Adrenal gland (tissue), 12 donors: Measurements from ENCODE around the gene SDR39U1. TPM values are rescaled to one million over a fixed set of nuclear protein-coding genes. Genes with fewer than 3 reads are reported as not detected.

Experiments used
- DNase-seq, 7 donors: peaks; one replicate each; pipeline ENCODE4 v3.0.0-alpha.2; 2019 to 2020
- H3K27ac ChIP-seq, 5 donors: fragments of 200-600 bp; sonication (generic) in 4 of 5; 1 replicate in 3 of 5; 2 replicates in 2 of 5; pipeline versions ENCODE4 v1.5.1 to v1.8.0; 2016 to 2020; ENCODE audit warnings: mild to moderate bottlenecking in 1 of 5
- H3K27me3 ChIP-seq: fragments of 200-600 bp; 2 replicates; pipeline ENCODE4 v1.8.0; 2021
- H3K36me3 ChIP-seq, 2 donors: fragments of 200-600 bp; replicated peaks in 1 of 2; 1 replicate in 1 of 2; 2 replicates in 1 of 2; pipeline versions ENCODE4 v1.5.1 to v1.8.0; 2018 to 2022
- H3K4me1 ChIP-seq, 2 donors: fragments of 200-600 bp; replicated peaks in 1 of 2; 1 replicate in 1 of 2; 2 replicates in 1 of 2; pipeline versions ENCODE4 v1.5.1 to v1.8.0; 2018 to 2021
- H3K4me3 ChIP-seq, 4 donors: fragments of 200-600 bp; sonication (generic) in 3 of 4; one replicate each; pipeline ENCODE4 v1.5.1; 2016 to 2018
- H3K9me3 ChIP-seq, 3 donors: fragments of 200-600 bp; sonication (generic) in 1 of 3; replicated peaks in 1 of 3; 1 replicate in 2 of 3; 2 replicates in 1 of 3; pipeline versions ENCODE4 v1.5.1 to v1.8.0; 2016 to 2021
- POLR2A ChIP-seq, 2 donors: fragments of 450-650 bp; IDR thresholded peaks; one replicate each; pipeline ENCODE4 v1.6.1; 2017; ENCODE audit warnings: antibody characterized with exemption in 2 of 2, mild to moderate bottlenecking in 2 of 2, moderate library complexity in 1 of 2
- WGBS, 4 donors: extraction: QIAGEN DNeasy Blood & Tissue Kit in 2 of 4; methylation state at CpG; one replicate each; pipeline versions ENCODE4 v1.1.5 to v1.1.7; 2013 to 2017; 5-methylcytosine and 5-hydroxymethylcytosine counted together
- intact Hi-C, 2 donors: fragments of 100-400 bp; cut with DNase I; formaldehyde crosslinking; loops; one replicate each; pipeline versions ENCODE4 v1.14.1 to v1.15.0; 2022 to 2023
- polyA plus RNA-seq, 3 donors: library from polyadenylated mRNA; stranded (reverse); fragments of 200-250 nt in 2 of 3; fragments of 350-450 nt in 1 of 3; fragmentation: Illumina TruSeq in 1 of 3; extraction: RNeasy Lipid Tissue Mini Kit (QIAGEN cat#74804) in 1 of 3; gene quantifications; one replicate each; pipeline ENCODE4 v1.2.3, GENCODE V29; 2013 to 2014
- total RNA-seq, 9 donors: library from RNA; depleted of rRNA in 4 of 9; stranded (reverse); fragments of >200 nt in 4 of 9; fragments of 120-200 nt in 1 of 9; fragmentation: NEBNext Ultra II Directional in 1 of 9; extraction: Animal tissue kit (Norgen Biotek cat#: 25700) in 1 of 9; gene quantifications; one replicate each; pipeline versions ENCODE4 v1.1.0 to v1.2.4, GENCODE V29; 2013 to 2023
- TF ChIP-seq, protein P1 (sequence below), 6 experiments: fragments of 450-650 bp in 4 of 6; fragments of 200-600 bp in 2 of 6; sonication (generic) in 1 of 6; IDR thresholded peaks; 1 replicate in 5 of 6; 2 replicates in 1 of 6; pipeline versions ENCODE4 v1.5.1 to v1.8.0; 2016 to 2021; ENCODE audit warnings: antibody characterized with exemption in 6 of 6, mild to moderate bottlenecking in 2 of 6, moderate library complexity in 1 of 6
- donor health status: healthy with polysubstance abuse.
- donor health status: Bipolar disorder and iron deficiency.
- donor health status: DM: yes; HTN: yes; CAD: no.
- donor health status: DM: no; HTN: no; CAD: no.
- donor health status: DM: no; HTN: no; CAD: no.
- donor health status: DM: yes; HTN: yes; CAD: no.

SDR39U1 gene
- total and polyA plus RNA-seq, 12 donors: 35.0 to 218 (median 77.5) TPM

DNA sequence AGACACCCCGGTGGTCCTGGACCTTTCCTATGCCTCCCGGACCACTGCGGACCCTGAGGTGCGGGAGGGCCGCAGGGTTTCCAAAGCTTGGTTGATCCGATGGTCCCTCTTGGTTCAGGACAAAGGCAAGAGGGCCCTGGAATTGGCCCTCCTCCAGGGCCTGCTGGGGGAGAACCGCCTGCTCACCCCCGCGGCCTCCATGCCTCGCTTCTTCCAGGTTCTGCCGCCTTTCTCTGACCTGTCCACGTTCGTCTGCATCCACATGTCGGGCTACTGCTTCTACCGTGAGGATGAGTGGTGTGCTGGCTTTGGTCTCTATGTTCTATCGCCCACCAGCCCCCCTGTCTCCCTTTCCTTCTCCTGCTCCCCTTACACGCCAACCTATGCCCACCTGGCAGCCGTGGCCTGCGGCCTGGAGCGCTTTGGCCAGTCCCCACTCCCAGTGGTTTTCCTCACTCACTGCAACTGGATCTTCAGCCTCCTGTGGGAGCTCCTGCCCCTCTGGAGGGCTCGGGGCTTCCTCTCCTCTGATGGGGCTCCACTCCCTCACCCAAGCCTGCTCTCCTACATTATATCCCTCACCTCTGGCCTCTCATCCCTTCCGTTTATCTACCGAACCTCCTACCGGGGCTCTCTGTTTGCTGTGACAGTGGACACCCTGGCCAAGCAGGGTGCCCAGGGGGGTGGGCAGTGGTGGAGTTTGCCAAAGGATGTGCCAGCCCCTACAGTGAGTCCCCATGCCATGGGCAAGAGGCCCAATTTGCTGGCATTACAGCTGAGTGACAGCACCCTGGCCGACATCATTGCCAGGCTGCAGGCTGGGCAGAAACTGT, 26.9 kb downstream of the SDR39U1 start:
- H3K27ac ChIP-seq: no peak overlapping the region
- peak in 3 of 7 donors; percentile 4 to 48 (median 21) for DNase-seq
- intact Hi-C loops: loop anchor here in 1 of 2 donors (5.0 kb wide), 1 partner anchor 48 kb away; the partner anchor contains the start of gene NFATC4
- peaks cover 0 to 29% of the 10 kb centered on the region in 2 donors for H3K36me3 ChIP-seq
- no peak for TF ChIP-seq POLR2A (IDR thresholded peaks at IDR 0.05)
- TF ChIP-seq, protein P1, sequence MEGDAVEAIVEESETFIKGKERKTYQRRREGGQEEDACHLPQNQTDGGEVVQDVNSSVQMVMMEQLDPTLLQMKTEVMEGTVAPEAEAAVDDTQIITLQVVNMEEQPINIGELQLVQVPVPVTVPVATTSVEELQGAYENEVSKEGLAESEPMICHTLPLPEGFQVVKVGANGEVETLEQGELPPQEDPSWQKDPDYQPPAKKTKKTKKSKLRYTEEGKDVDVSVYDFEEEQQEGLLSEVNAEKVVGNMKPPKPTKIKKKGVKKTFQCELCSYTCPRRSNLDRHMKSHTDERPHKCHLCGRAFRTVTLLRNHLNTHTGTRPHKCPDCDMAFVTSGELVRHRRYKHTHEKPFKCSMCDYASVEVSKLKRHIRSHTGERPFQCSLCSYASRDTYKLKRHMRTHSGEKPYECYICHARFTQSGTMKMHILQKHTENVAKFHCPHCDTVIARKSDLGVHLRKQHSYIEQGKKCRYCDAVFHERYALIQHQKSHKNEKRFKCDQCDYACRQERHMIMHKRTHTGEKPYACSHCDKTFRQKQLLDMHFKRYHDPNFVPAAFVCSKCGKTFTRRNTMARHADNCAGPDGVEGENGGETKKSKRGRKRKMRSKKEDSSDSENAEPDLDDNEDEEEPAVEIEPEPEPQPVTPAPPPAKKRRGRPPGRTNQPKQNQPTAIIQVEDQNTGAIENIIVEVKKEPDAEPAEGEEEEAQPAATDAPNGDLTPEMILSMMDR (IDR thresholded peaks at IDR 0.05): no peak
- WGBS, 4 donors: 85 to 96% (median 92%) methylated on average over 18 to 25 of the region's 25 CpGs
- no peak overlapping the region for H3K4me3 ChIP-seq
- H3K27me3 ChIP-seq: no peaks in the 10 kb centered on the region
- H3K9me3 ChIP-seq: no peaks in the 10 kb centered on the region
- H3K4me1 ChIP-seq: peaks cover 5 to 17% of the 10 kb centered on the region in 2 donors

DNA sequence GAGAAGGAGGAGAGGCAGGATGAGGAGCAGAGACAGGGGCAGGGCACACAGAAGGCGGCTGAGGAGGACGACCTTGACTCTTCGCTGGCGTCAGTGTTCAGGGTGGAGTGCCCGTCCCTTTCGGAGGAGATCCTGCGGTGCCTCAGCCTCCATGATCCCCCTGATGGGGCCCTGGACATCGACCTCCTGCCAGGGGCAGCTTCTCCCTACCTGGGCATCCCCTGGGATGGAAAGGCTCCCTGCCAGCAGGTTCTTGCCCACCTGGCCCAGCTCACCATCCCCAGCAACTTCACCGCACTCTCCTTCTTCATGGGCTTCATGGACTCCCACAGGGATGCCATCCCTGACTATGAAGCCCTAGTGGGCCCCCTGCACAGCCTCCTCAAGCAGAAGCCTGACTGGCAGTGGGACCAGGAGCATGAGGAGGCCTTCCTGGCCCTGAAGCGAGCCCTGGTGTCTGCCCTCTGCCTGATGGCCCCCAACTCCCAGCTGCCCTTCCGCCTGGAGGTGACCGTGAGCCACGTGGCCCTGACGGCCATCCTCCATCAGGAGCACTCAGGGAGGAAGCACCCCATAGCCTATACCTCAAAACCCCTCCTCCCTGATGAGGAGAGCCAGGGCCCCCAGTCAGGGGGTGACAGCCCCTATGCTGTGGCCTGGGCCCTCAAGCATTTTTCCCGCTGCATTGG, 27.7 kb downstream of the SDR39U1 start:
- intact Hi-C loops: loop anchor here in 1 of 2 donors (5.0 kb wide), 1 partner anchor 48 kb away; the partner anchor contains the start of gene NFATC4

DNA sequence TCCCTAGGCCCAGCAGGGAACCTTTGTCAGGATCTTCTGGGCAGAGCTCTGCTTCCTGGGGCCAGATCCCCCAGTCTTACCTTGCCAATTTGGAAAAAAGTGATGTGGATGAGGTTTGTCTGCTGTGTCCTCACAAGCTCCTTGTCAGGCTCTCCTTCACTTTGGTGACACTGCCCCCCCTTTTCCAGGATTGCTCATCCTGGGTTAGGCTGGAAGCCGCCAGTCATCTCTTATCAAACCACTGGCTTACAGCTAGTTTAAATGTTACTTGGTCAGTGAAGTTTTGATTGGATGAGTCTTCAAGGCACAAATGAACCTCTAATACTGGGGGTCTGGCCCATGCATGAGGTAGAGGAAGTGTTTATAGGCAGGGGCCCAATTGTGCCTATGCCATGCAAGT, 28.5 kb downstream of the SDR39U1 start:
- Histone ChIP-seq H3K4me3 (no peak overlapping the region), H3K4me1 (peaks cover 5 to 17% of the 10 kb centered on the region in 2 donors), H3K9me3 (no peaks in the 10 kb centered on the region), H3K36me3 (peaks cover 0 to 41% of the 10 kb centered on the region in 2 donors), H3K27me3 (no peaks in the 10 kb centered on the region), H3K27ac (no peak overlapping the region)
- WGBS, 4 donors: 22 to 70% (median 64%) methylated on average over 1 of the region's 1 CpG
- intact Hi-C loops: no loop called here
- DNase-seq: peak in 2 of 7 donors; percentile 34 to 55
- no peak for TF ChIP-seq POLR2A (IDR thresholded peaks at IDR 0.05)
- TF ChIP-seq, protein P1 (IDR thresholded peaks at IDR 0.05): no peak

More for the DNA sequence above, 27.7 kb downstream of the SDR39U1 start:
- peak in 2 of 7 donors; percentile 15 to 22 for DNase-seq
- Histone ChIP-seq H3K27ac (no peak overlapping the region), H3K27me3 (no peaks in the 10 kb centered on the region), H3K36me3 (peaks cover 0 to 33% of the 10 kb centered on the region in 2 donors), H3K4me1 (peaks cover 5 to 17% of the 10 kb centered on the region in 2 donors), H3K9me3 (no peaks in the 10 kb centered on the region), H3K4me3 (no peak overlapping the region)
- 56 to 87% (median 72%) methylated on average over 10 to 15 of the region's 15 CpGs for WGBS, 4 donors
- TF ChIP-seq POLR2A (IDR thresholded peaks at IDR 0.05): no peak
- TF ChIP-seq, protein P1 (IDR thresholded peaks at IDR 0.05): no peak
